NB4 (cell line): ENCODE data around the gene UNC119B.
"Not testable (repeated sequence)": the region's sequence is repeated elsewhere in the genome, so short reads cannot be mapped to it uniquely, and the experiment has no call there.

ENCODE experiments used
- DNase-seq: peaks from one replicate; pipeline ENCODE4 v3.0.0; 2010; ENCODE audit warnings: low read depth
- H3K4me3 ChIP-seq: one replicate; pipeline ENCODE4 v1.5.1; 2011; ENCODE audit warnings: mild to moderate bottlenecking, low read depth, low read length, moderate library complexity
- MYC ChIP-seq: IDR thresholded peaks from 2 replicates; pipeline ENCODE4 v1.6.1; 2011; ENCODE audit warnings: low read depth, low read length
- POLR2A ChIP-seq: IDR thresholded peaks from 2 replicates; pipeline ENCODE4 v1.6.1; 2011; ENCODE audit warnings: mild to moderate bottlenecking; ENCODE audit not compliant: insufficient read length; ENCODE audit errors: extremely low read depth
- TF ChIP-seq, protein P1 (sequence below): IDR thresholded peaks from one replicate; pipeline ENCODE4 v1.5.1; 2012; ENCODE audit warnings: low read depth, low read length
- TF ChIP-seq, protein P2 (sequence below): IDR thresholded peaks from 2 replicates; pipeline ENCODE4 v1.6.1; 2011; ENCODE audit warnings: low read depth, low read length

UNC119B gene

DNA sequence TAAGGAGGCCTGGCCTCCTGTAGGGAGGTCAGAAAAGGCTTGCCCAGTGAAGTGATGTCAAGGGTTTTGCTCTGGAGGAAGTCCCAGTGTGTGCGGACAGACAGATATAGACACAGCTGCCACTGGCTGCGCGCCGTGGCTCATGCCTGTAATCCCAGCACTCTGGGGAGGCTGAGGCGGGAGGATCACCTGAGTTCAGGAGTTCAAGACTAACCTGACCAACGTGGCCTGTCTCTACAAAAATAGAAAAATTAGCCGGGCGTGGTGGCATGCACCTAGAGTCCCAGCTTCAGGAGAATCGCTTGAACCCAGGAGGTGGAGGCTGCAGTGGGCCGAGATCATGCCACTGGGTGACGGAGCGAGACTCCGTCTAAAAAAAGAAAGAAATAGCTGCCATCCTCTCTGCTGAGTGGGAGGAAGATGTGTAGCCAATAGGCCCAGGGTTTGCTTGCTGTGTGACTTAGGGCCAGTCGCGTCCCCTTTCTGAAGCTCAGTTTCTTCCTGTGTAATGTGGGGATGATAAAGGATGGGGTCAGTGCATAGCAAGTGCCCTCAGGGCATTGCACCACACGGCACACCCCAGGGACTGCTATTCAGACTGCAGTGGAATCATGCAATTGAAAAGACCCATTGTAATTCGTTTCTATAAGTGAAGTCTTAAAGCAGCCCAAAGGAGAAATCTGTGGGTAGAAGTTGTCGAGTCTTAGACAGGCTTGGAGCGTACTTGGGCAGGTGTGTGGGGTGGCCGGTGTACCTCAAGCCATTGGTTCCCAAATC is 42.0 kb upstream of the UNC119B start:
- DNase-seq = peak; percentile 42
- TF ChIP-seq POLR2A (no peak), MYC (no peak)
- TF ChIP-seq, protein P1, sequence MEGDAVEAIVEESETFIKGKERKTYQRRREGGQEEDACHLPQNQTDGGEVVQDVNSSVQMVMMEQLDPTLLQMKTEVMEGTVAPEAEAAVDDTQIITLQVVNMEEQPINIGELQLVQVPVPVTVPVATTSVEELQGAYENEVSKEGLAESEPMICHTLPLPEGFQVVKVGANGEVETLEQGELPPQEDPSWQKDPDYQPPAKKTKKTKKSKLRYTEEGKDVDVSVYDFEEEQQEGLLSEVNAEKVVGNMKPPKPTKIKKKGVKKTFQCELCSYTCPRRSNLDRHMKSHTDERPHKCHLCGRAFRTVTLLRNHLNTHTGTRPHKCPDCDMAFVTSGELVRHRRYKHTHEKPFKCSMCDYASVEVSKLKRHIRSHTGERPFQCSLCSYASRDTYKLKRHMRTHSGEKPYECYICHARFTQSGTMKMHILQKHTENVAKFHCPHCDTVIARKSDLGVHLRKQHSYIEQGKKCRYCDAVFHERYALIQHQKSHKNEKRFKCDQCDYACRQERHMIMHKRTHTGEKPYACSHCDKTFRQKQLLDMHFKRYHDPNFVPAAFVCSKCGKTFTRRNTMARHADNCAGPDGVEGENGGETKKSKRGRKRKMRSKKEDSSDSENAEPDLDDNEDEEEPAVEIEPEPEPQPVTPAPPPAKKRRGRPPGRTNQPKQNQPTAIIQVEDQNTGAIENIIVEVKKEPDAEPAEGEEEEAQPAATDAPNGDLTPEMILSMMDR = no peak
- TF ChIP-seq, protein P2, sequence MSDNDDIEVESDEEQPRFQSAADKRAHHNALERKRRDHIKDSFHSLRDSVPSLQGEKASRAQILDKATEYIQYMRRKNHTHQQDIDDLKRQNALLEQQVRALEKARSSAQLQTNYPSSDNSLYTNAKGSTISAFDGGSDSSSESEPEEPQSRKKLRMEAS = no peak
- no peak overlapping the region for H3K4me3 ChIP-seq

DNA sequence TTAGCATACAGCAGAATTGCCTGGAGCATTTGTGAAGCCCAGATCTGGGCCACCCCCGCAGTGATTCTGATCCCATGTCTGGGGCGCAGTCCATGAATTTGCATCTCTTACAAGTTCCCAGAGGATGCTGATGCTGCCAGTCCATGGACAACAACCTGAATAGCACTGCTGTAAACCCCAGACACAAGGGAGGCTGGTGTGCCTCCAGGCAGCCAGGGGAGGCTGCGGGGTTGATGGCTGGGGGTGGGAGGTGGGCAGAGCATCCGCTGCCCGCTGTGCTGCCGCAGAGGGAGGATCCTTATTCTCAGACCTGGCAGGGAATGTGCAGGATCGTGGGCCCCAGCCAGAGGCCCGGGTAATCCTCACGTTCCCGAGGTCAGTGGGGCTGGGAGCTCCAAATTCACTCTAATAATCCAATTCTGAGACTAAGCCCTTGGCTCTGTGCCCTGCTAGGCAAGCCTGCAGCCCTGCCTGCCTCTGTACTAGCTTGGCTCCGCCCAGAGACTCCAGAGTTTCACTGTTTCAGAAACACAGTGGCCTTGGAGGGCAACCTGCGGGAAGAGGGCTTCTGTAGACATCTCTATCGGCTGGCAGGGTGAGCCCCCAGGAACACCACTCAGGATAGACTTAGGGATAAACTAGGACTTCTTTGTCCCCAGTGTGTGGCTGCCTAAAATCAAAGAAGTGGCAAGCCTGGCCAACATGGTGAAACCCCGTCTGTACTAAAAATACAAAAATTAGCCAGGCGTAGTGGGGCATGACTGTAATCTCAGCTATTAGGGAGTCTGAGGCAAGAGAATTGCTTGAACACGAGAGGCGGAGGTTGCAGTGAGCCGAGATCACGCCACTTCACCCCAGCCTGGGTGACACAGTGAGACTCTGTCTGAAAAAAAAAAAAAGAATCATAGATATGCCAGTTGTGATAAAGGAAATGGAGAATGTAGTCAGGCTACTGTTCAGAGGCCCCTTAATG is 41.1 kb upstream of the UNC119B start:
- no peak for DNase-seq
- TF ChIP-seq, protein P2 = no peak
- TF ChIP-seq, protein P1 = no peak
- TF ChIP-seq POLR2A = no peak
- no peak for TF ChIP-seq MYC
- no peak overlapping the region for H3K4me3 ChIP-seq

DNA sequence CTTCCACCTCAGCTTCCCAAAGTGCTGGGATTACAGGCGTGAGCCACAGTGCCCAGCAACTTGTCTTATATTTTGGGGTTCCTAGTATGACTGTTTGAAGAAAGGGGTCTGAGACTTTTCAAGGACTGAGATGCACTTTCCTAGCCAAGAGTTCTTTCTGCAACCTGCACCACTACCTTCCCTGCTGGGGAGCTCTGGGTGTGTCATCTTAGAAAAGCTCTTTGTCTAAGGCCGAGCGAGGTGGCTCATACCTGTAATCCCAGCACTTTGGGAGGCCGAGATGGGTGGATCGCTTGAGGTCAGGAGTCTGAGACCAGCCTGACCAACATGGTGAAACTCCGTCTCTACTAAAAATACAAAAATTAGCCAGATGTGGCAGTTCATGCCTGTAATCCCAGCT is 40.0 kb upstream of the UNC119B start:
- not testable (repeated sequence) for H3K4me3 ChIP-seq, DNase-seq

DNA sequence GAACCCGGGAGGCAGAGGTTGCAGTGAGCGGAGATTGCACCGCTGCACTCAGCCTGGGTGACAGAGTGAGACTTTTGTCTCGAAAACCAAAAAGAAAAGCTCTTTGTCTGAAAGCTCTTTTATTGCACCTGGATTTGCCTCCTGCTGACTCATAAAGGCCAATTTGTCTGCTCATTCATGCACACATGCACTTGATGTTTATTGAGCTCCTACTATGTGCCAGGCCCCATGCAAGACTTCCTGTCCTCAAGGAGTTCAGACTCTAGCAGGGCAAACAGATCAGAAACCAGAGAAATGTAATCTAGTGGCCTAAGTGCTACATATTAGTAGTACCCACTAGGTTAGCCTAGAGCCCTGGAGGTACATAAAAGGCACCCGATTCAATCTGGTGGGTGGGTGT is 39.6 kb upstream of the UNC119B start:
- no peak overlapping the region for H3K4me3 ChIP-seq
- no peak for DNase-seq
- TF ChIP-seq MYC = no peak
- TF ChIP-seq, protein P2 = no peak
- no peak for TF ChIP-seq POLR2A
- TF ChIP-seq, protein P1 = no peak

DNA sequence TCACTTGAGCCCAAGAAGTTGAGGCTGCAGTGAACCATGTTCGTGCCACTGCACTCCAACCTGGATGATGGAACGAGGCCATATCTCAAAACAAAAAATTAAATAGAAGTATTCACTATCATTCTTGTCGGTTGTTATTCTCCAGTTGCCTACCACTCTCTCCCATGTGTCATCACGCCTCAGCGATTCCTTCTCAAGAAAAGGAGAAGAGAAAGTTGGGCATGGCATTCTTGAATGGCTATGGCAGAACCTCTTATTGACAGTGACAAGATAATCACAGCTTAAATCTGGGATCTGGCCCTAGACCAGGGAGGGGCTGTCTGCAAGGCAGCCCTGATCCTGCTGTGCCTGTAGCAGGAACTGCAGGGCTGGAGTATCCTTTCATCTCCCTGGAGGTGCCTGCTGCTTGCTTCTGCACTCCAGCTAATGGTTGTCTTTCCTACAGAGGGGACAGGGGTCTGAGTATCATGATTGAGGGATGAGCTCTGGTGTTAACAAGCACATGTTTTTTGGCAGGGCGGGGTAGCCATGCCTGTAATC is 36.1 kb upstream of the UNC119B start:
- TF ChIP-seq, protein P2 = no peak
- TF ChIP-seq, protein P1 = no peak
- TF ChIP-seq MYC (no peak), POLR2A (no peak)
- DNase-seq = no peak
- no peak overlapping the region for H3K4me3 ChIP-seq
